HEK293T (cell line): ENCODE measurements around the gene ELOVL2.

Experiments used
- ARNT ChIP-seq: fragments of 450-650 bp; IDR thresholded peaks from 2 replicates; pipeline ENCODE4 v1.6.1; 2017; ENCODE audit warnings: mild to moderate bottlenecking
- CTBP1 ChIP-seq: fragments of 450-650 bp; IDR thresholded peaks from 2 replicates; pipeline ENCODE4 v1.6.1; 2016; ENCODE audit warnings: borderline replicate concordance
- ELF4 ChIP-seq: fragments of 450-650 bp; IDR thresholded peaks from 2 replicates; pipeline ENCODE4 v1.6.1; 2017; ENCODE audit warnings: antibody characterized with exemption
- FOXK2 ChIP-seq: fragments of 450-650 bp; IDR thresholded peaks from 2 replicates; pipeline ENCODE4 v1.6.1; 2016; ENCODE audit warnings: mild to moderate bottlenecking
- FOXM1 ChIP-seq: fragments of 450-650 bp; IDR thresholded peaks from 2 replicates; pipeline ENCODE4 v1.6.1; 2017; ENCODE audit warnings: mild to moderate bottlenecking, borderline replicate concordance
- PKNOX1 ChIP-seq: fragments of 450-650 bp; IDR thresholded peaks from 2 replicates; pipeline ENCODE4 v1.6.1; 2016
- SP1 ChIP-seq: fragments of 450-650 bp; IDR thresholded peaks from 2 replicates; pipeline ENCODE4 v1.6.1; 2017
- TARDBP ChIP-seq: fragments of 450-650 bp; IDR thresholded peaks from 2 replicates; pipeline ENCODE4 v1.6.1; 2016
- ZNF384 ChIP-seq: fragments of 450-650 bp; IDR thresholded peaks from 2 replicates; pipeline ENCODE4 v1.6.1; 2016

- TF ChIP-seq SP1: no peak
- no peak for TF ChIP-seq PKNOX1
- no peak for TF ChIP-seq CTBP1
- TF ChIP-seq FOXM1: no peak
- no peak for TF ChIP-seq ZNF384
- TF ChIP-seq ELF4: no peak
- no peak for TF ChIP-seq TARDBP
- TF ChIP-seq ARNT: no peak
- no peak for TF ChIP-seq FOXK2
Measured at GRCh38 chr6:10977231-10977968, 66.7 kb downstream of the ELOVL2 start.
